Measurements from ENCODE around the gene SH3PXD2A.
"Not testable (repeated sequence)": the region's sequence is repeated elsewhere in the genome, so short reads cannot be mapped to it uniquely, and the experiment has no call there.

The SH3PXD2A gene

GRCh38 chr10:103849880-103850571, 5.3 kb downstream of the SH3PXD2A start:
- DNase-seq, result no peak

- DNase-seq, result no peak
Measured at GRCh38 chr10:103849212-103849877, 6.0 kb downstream of the SH3PXD2A start.

GRCh38 chr10:103847909-103848468, 7.4 kb downstream of the SH3PXD2A start:
- DNase-seq, result no peak

GRCh38 chr10:103847346-103847745, 8.0 kb downstream of the SH3PXD2A start:
- no peak for DNase-seq

GRCh38 chr10:103845972-103846371, 9.4 kb downstream of the SH3PXD2A start:
- DNase-seq, result no peak

- not testable (repeated sequence) for DNase-seq
Measured at GRCh38 chr10:103845346-103845745, 10.0 kb downstream of the SH3PXD2A start.

GRCh38 chr10:103843854-103844570, 11.4 kb downstream of the SH3PXD2A start:
- no peak for DNase-seq

- no peak for DNase-seq
Measured at GRCh38 chr10:103843045-103843444, 12.3 kb downstream of the SH3PXD2A start.

GRCh38 chr10:103842605-103843004, 12.8 kb downstream of the SH3PXD2A start:
- DNase-seq, result no peak

- DNase-seq, result no peak
Measured at GRCh38 chr10:103841519-103841918, 13.9 kb downstream of the SH3PXD2A start.

GRCh38 chr10:103840740-103841070, 14.7 kb downstream of the SH3PXD2A start:
- DNase-seq, result no peak

GRCh38 chr10:103839872-103840739, 15.3 kb downstream of the SH3PXD2A start:
- no peak for DNase-seq

- no peak for DNase-seq
Measured at GRCh38 chr10:103839519-103839871, 15.9 kb downstream of the SH3PXD2A start.

GRCh38 chr10:103838862-103839518, 16.4 kb downstream of the SH3PXD2A start:
- no peak for DNase-seq

GRCh38 chr10:103838070-103838395, 17.3 kb downstream of the SH3PXD2A start:
- DNase-seq, result no peak

- DNase-seq, result no peak
Measured at GRCh38 chr10:103837370-103838069, 17.9 kb downstream of the SH3PXD2A start.

- DNase-seq, result no peak
Measured at GRCh38 chr10:103836861-103837260, 18.5 kb downstream of the SH3PXD2A start.

- no peak for DNase-seq
Measured at GRCh38 chr10:103836273-103836672, 19.1 kb downstream of the SH3PXD2A start.

GRCh38 chr10:103835096-103836050, 20.0 kb downstream of the SH3PXD2A start:
- no peak for DNase-seq
